HepG2 (cell line): ENCODE results near the gene ITPK1. TPM values are rescaled to one million over a fixed set of nuclear protein-coding genes. Genes with fewer than 3 reads are reported as not detected.

Experiments
- ATAC-seq: fragments of 200-7000 bp; cut with Tn5 transposase; 3 replicates; pipeline ENCODE4 v1.9.1; 2020; ENCODE audit warnings: mild to moderate bottlenecking, moderate library complexity
- BruUV-seq: library from RNA; stranded (reverse); fragments of 400-500 nt; replicated peaks from 2 replicates; lab custom pipeline; 2021; lab: Mats Ljungman, UMichigan
- CTCF ChIA-PET: fragments of 300-600 bp; formaldehyde crosslinking; extraction: SDS; loops from one replicate; lab custom pipeline; 2021; ENCODE audit warnings: low total read pairs, inconsistent platforms, low intra/inter-chr PET ratio; lab: Yijun Ruan, JAX
- POLR2A ChIA-PET: fragments of 350-600 bp; sonication (Branson Sonifier 250); formaldehyde crosslinking; loops from one replicate; lab custom pipeline; 2020; ENCODE audit warnings: antibody characterized with exemption, inconsistent platforms; lab: Yijun Ruan, JAX
- DNase-seq: peaks from one replicate; pipeline ENCODE4 v3.0.0-alpha.2; 2015; ENCODE audit warnings: low spot score
- FAIRE-seq: peaks from 3 replicates; lab custom pipeline; 2011; peaks lifted over from hg19 to GRCh38; lab: Jason Lieb, UNC
- H2AFZ ChIP-seq: one replicate; pipeline ENCODE4 v1.6.1; 2011; ENCODE audit warnings: low read length, inconsistent platforms
- H3K27ac ChIP-seq: fragments of 300-600 bp; 3 replicates; pipeline ENCODE4 v1.8.0; 2011; ENCODE audit warnings: mixed run types, mild to moderate bottlenecking, mixed read lengths, low read length, inconsistent platforms; ENCODE audit not compliant: insufficient read depth; ENCODE audit errors: extremely low read length
- H3K27me3 ChIP-seq, 2 experiments: fragments of 200-600 bp in 1 of 2; 2 replicates in 1 of 2; 3 replicates in 1 of 2; pipeline versions ENCODE4 v1.6.0 to v1.8.0; 2011; ENCODE audit warnings: low read length in 2 of 2, mild to moderate bottlenecking in 2 of 2, moderate library complexity in 2 of 2, inconsistent platforms in 1 of 2; ENCODE audit not compliant: insufficient read depth in 2 of 2, control insufficient read depth in 1 of 2
- H3K36me3 ChIP-seq, 2 experiments: fragments of 200-600 bp in 1 of 2; replicated peaks in 1 of 2; 2 replicates in 1 of 2; 3 replicates in 1 of 2; pipeline versions ENCODE4 v1.5.1 to v1.8.0; 2011; ENCODE audit warnings: low read length in 2 of 2, inconsistent platforms in 1 of 2; ENCODE audit not compliant: insufficient read depth in 2 of 2, control insufficient read depth in 1 of 2
- H3K4me1 ChIP-seq: 2 replicates; pipeline ENCODE4 v1.5.1; 2012; ENCODE audit warnings: low read length, inconsistent platforms; ENCODE audit not compliant: insufficient read depth
- H3K4me2 ChIP-seq: 2 replicates; pipeline ENCODE4 v1.6.0; 2011; ENCODE audit warnings: low read depth, low read length, inconsistent platforms
- H3K4me3 ChIP-seq, 3 experiments: fragments of 200-600 bp in 1 of 3; sonication (generic), shearing (Covaris generic) in 1 of 3; replicated peaks in 1 of 3; 2 replicates each; pipeline ENCODE4 v1.5.1; 2011 to 2016; ENCODE audit warnings: low read length in 3 of 3, inconsistent platforms in 2 of 3, low read depth in 2 of 3, mild to moderate bottlenecking in 2 of 3, control low read depth in 1 of 3, mixed read lengths in 1 of 3; ENCODE audit not compliant: insufficient read depth in 1 of 3
- H3K79me2 ChIP-seq: one replicate; pipeline ENCODE4 v1.6.1; 2011; ENCODE audit warnings: low read length, inconsistent platforms; ENCODE audit not compliant: insufficient read depth
- H3K9ac ChIP-seq: 2 replicates; pipeline ENCODE4 v1.6.0; 2011; ENCODE audit warnings: mild to moderate bottlenecking, low read depth, low read length, inconsistent platforms; ENCODE audit not compliant: insufficient read depth
- H3K9me3 ChIP-seq: 2 replicates; pipeline ENCODE4 v1.5.1; 2012; ENCODE audit warnings: mild to moderate bottlenecking, low read length
- H4K20me1 ChIP-seq: 2 replicates; pipeline ENCODE4 v1.6.0; 2011; ENCODE audit warnings: inconsistent platforms, mild to moderate bottlenecking, low read length, moderate library complexity; ENCODE audit not compliant: insufficient read depth
- AKAP8 ChIP-seq: sonication (generic); formaldehyde crosslinking; IDR thresholded peaks from 2 replicates; pipeline ENCODE4 v1.5.1; 2020; ENCODE audit warnings: mild to moderate bottlenecking, missing genetic modification reagents
- DNMT1 ChIP-seq: sonication (generic); formaldehyde crosslinking; IDR thresholded peaks from 2 replicates; pipeline ENCODE4 v1.5.1; 2020; ENCODE audit warnings: mild to moderate bottlenecking, missing genetic modification reagents
- ETV6 ChIP-seq: sonication (generic); formaldehyde crosslinking; conservative IDR thresholded peaks from 2 replicates; pipeline ENCODE4 v1.4.0; 2020; ENCODE audit warnings: missing genetic modification reagents
- MEIS2 ChIP-seq: sonication (generic); formaldehyde crosslinking; IDR thresholded peaks from 2 replicates; pipeline ENCODE4 v1.9.0; 2021; ENCODE audit warnings: mild to moderate bottlenecking, missing genetic modification reagents
- MTF2 ChIP-seq: sonication (generic); formaldehyde crosslinking; IDR thresholded peaks from 2 replicates; pipeline ENCODE4 v1.5.0; 2020; ENCODE audit warnings: missing genetic modification reagents, borderline replicate concordance
- PHF8 ChIP-seq: sonication (generic); formaldehyde crosslinking; IDR thresholded peaks from 2 replicates; pipeline ENCODE4 v1.5.0; 2020; ENCODE audit warnings: missing genetic modification reagents
- POGK ChIP-seq: sonication (generic); formaldehyde crosslinking; conservative IDR thresholded peaks from 2 replicates; pipeline ENCODE4 v1.8.0; 2022; ENCODE audit warnings: mild to moderate bottlenecking, moderate library complexity, missing genetic modification reagents
- RXRA ChIP-seq: sonication (generic); formaldehyde crosslinking; IDR thresholded peaks from 2 replicates; pipeline ENCODE4 v1.5.1; 2020; ENCODE audit warnings: missing genetic modification reagents
- YEATS2 ChIP-seq: sonication (generic); formaldehyde crosslinking; IDR thresholded peaks from 2 replicates; pipeline ENCODE4 v1.4.0; 2020; ENCODE audit warnings: missing genetic modification reagents, borderline replicate concordance
- ZNF281 ChIP-seq: sonication (generic); formaldehyde crosslinking; IDR thresholded peaks from 2 replicates; pipeline ENCODE4 v1.4.0; 2020; ENCODE audit warnings: missing genetic modification reagents, borderline replicate concordance
- WGBS: methylation state at CpG from one replicate; pipeline ENCODE4 v1.1.6; 2017; ENCODE audit warnings: low lambda C conversion rate; 5-methylcytosine and 5-hydroxymethylcytosine counted together
- in situ Hi-C: cut with HindIII; loops from 2 replicates; pipeline ENCODE4 v1.10.0; 2017; ENCODE audit warnings: low pct_unique_long_range_greater_than_20kb; ENCODE audit not compliant: extremely low pct_ligation_motif_present
- intact Hi-C: fragments of 100-400 bp; cut with micrococcal nuclease; formaldehyde crosslinking; loops from one replicate; pipeline ENCODE4 v1.10.0; 2022; ENCODE audit not compliant: unreplicated experiment
- polyA plus RNA-seq, 8 experiments: library from polyadenylated mRNA; depleted of rRNA in 3 of 8; stranded (reverse) in 7 of 8; unstranded in 1 of 8; fragments of >200 nt; fragmentation: Illumina TruSeq in 4 of 8; extraction: Trizol in 4 of 8; gene quantifications; 2 replicates each; pipeline versions ENCODE4 v1.2.1 to v1.2.3, GENCODE V29; 2011 to 2016; ENCODE audit warnings: low read depth in 4 of 8, missing spikeins in 1 of 8, mixed read lengths in 1 of 8; ENCODE audit not compliant: insufficient read depth in 1 of 8
- total RNA-seq, 5 experiments: library from RNA; depleted of rRNA; stranded (reverse); fragments of >200 nt; fragmentation: Illumina TruSeq; extraction: Trizol; gene quantifications; 2 replicates each; pipeline ENCODE4 v1.2.3, GENCODE V29; 2016; ENCODE audit warnings: low read depth in 1 of 5
- TF ChIP-seq, protein P1 (sequence below): sonication (generic); formaldehyde crosslinking; IDR thresholded peaks from 2 replicates; pipeline ENCODE4 v1.4.0; 2020; ENCODE audit warnings: mild to moderate bottlenecking, missing genetic modification reagents
- TF ChIP-seq, protein P2 (sequence below): IDR thresholded peaks from 2 replicates; pipeline ENCODE4 v1.6.1; 2018; ENCODE audit warnings: missing genetic modification reagents

Gene ITPK1
- total and polyA plus RNA-seq, 2 of the 13 experiments (the other 11 are each of a cell fraction or from before 2014, with no cell fraction given): 20.5 to 47.5 TPM

- in situ Hi-C loops: no loop called here
Observed at GRCh38 chr14:93099196-93099595, 16.5 kb downstream of the ITPK1 start.

More at GRCh38 chr14:93099196-93099595, 16.5 kb downstream of the ITPK1 start:
- peaks cover 7% of the 10 kb centered on the region; the same call in 1 of the 2 replicates for H4K20me1 ChIP-seq
- H3K4me2 ChIP-seq: no peak overlapping the region
- ATAC-seq (no peak), DNase-seq (no peak), FAIRE-seq (no peak)
- POLR2A ChIA-PET: no interaction called here
- H3K27ac ChIP-seq: no peak overlapping the region
- H3K9me3 ChIP-seq: no peaks in the 10 kb centered on the region
- BruUV-seq: no TSS peak
- H3K79me2 ChIP-seq: peaks cover 23% of the 10 kb centered on the region
- H3K27me3 ChIP-seq: no peaks in the 10 kb centered on the region
- no peaks in the 10 kb centered on the region for H3K36me3 ChIP-seq
- no peak overlapping the region for H3K4me3 ChIP-seq
- H3K4me1 ChIP-seq: peaks cover 34% of the 10 kb centered on the region
- no peak overlapping the region for H2AFZ ChIP-seq
- intact Hi-C loops: no loop called here
- WGBS: 56% methylated on average over 4 of the region's 7 CpGs
- no peak for TF ChIP-seq ETV6 (CRISPR knock-in tag)
- TF ChIP-seq, protein P1, sequence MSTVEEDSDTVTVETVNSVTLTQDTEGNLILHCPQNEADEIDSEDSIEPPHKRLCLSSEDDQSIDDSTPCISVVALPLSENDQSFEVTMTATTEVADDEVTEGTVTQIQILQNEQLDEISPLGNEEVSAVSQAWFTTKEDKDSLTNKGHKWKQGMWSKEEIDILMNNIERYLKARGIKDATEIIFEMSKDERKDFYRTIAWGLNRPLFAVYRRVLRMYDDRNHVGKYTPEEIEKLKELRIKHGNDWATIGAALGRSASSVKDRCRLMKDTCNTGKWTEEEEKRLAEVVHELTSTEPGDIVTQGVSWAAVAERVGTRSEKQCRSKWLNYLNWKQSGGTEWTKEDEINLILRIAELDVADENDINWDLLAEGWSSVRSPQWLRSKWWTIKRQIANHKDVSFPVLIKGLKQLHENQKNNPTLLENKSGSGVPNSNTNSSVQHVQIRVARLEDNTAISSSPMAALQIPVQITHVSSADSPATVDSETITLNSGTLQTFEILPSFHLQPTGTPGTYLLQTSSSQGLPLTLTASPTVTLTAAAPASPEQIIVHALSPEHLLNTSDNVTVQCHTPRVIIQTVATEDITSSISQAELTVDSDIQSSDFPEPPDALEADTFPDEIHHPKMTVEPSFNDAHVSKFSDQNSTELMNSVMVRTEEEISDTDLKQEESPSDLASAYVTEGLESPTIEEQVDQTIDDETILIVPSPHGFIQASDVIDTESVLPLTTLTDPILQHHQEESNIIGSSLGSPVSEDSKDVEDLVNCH (CRISPR knock-in tag): no peak
- TF ChIP-seq PHF8 (CRISPR knock-in tag): no peak
- no peak for TF ChIP-seq YEATS2 (CRISPR knock-in tag)
- TF ChIP-seq, protein P2, sequence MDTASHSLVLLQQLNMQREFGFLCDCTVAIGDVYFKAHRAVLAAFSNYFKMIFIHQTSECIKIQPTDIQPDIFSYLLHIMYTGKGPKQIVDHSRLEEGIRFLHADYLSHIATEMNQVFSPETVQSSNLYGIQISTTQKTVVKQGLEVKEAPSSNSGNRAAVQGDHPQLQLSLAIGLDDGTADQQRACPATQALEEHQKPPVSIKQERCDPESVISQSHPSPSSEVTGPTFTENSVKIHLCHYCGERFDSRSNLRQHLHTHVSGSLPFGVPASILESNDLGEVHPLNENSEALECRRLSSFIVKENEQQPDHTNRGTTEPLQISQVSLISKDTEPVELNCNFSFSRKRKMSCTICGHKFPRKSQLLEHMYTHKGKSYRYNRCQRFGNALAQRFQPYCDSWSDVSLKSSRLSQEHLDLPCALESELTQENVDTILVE (CRISPR knock-in tag): no peak
- no peak for TF ChIP-seq DNMT1
- TF ChIP-seq AKAP8 (CRISPR knock-in tag): no peak
- no peak for TF ChIP-seq POGK
- no peak for TF ChIP-seq MTF2 (CRISPR knock-in tag)
- TF ChIP-seq RXRA (CRISPR knock-in tag): no peak
- TF ChIP-seq ZNF281: no peak
- TF ChIP-seq MEIS2: no peak
- H3K9ac ChIP-seq: no peak overlapping the region
- CTCF ChIA-PET: no interaction called here
